Mesendoderm (in vitro differentiated cells): ENCODE results near the gene MCF2.

Source experiments
- DNase-seq: peaks from one replicate; pipeline ENCODE4 v3.0.0; 2013
- H2AK5ac ChIP-seq: 2 replicates; pipeline ENCODE4 v1.6.1; 2013; ENCODE audit warnings: low read length, inconsistent platforms
- H2BK120ac ChIP-seq: 2 replicates; pipeline ENCODE4 v1.6.1; 2013; ENCODE audit warnings: low read depth, mild to moderate bottlenecking, low read length, moderate library complexity, mixed read lengths
- H2BK15ac ChIP-seq: replicated peaks from 2 replicates; pipeline ENCODE4 v1.6.1; 2013; ENCODE audit warnings: low read depth, mild to moderate bottlenecking, moderate library complexity
- H2BK5ac ChIP-seq: 2 replicates; pipeline ENCODE4 v1.6.1; 2013; ENCODE audit warnings: low read length, inconsistent platforms
- H3K18ac ChIP-seq: 2 replicates; pipeline ENCODE4 v1.6.1; 2013; ENCODE audit warnings: mild to moderate bottlenecking, low read length, mixed read lengths
- H3K23ac ChIP-seq: one replicate; pipeline ENCODE4 v1.6.1; 2013; ENCODE audit warnings: low read length
- H3K27ac ChIP-seq: 2 replicates; pipeline ENCODE4 v1.5.1; 2013; ENCODE audit warnings: low read depth, mild to moderate bottlenecking, inconsistent platforms, low read length, moderate library complexity
- H3K27me3 ChIP-seq: 2 replicates; pipeline ENCODE4 v1.6.1; 2013; ENCODE audit warnings: low read length, control low read depth, mild to moderate bottlenecking, inconsistent platforms; ENCODE audit not compliant: insufficient read depth, poor library complexity
- H3K36me3 ChIP-seq: 2 replicates; pipeline ENCODE4 v1.6.1; 2013; ENCODE audit warnings: low read length, inconsistent platforms; ENCODE audit not compliant: control insufficient read depth, insufficient read depth
- H3K4ac ChIP-seq: one replicate; pipeline ENCODE4 v1.6.1; 2013; ENCODE audit warnings: low read depth, mild to moderate bottlenecking, low read length, moderate library complexity
- H3K4me1 ChIP-seq: 2 replicates; pipeline ENCODE4 v1.6.1; 2013; ENCODE audit warnings: low read depth, low read length, inconsistent platforms; ENCODE audit not compliant: control insufficient read depth
- H3K4me2 ChIP-seq: 2 replicates; pipeline ENCODE4 v1.6.1; 2013; ENCODE audit warnings: low read length
- H3K4me3 ChIP-seq: 2 replicates; pipeline ENCODE4 v1.5.1; 2013; ENCODE audit warnings: mild to moderate bottlenecking, low read length
- H3K56ac ChIP-seq: one replicate; pipeline ENCODE4 v1.6.1; 2013; ENCODE audit warnings: low read length
- H3K79me1 ChIP-seq: 2 replicates; pipeline ENCODE4 v1.6.1; 2013; ENCODE audit warnings: low read length, inconsistent platforms
- H3K79me2 ChIP-seq: 2 replicates; pipeline ENCODE4 v1.6.1; 2013; ENCODE audit warnings: mild to moderate bottlenecking, low read length; ENCODE audit not compliant: control insufficient read depth, insufficient read depth
- H3K9ac ChIP-seq: 2 replicates; pipeline ENCODE4 v1.6.1; 2013; ENCODE audit warnings: low read length, inconsistent platforms
- H4K5ac ChIP-seq: one replicate; pipeline ENCODE4 v1.6.1; 2013; ENCODE audit warnings: low read length
- H4K8ac ChIP-seq: one replicate; pipeline ENCODE4 v1.6.1; 2013; ENCODE audit warnings: low read depth, mild to moderate bottlenecking, control low read depth, low read length, moderate library complexity
- WGBS: extraction: QIAGEN DNeasy Blood & Tissue Kit; methylation state at CpG from one replicate; pipeline ENCODE4 v1.1.7; 2013; ENCODE audit warnings: low lambda C conversion rate, missing lambda C conversion rate; ENCODE audit not compliant: insufficient coverage; ENCODE audit errors: extremely low coverage; 5-methylcytosine and 5-hydroxymethylcytosine counted together

The MCF2 gene

DNA sequence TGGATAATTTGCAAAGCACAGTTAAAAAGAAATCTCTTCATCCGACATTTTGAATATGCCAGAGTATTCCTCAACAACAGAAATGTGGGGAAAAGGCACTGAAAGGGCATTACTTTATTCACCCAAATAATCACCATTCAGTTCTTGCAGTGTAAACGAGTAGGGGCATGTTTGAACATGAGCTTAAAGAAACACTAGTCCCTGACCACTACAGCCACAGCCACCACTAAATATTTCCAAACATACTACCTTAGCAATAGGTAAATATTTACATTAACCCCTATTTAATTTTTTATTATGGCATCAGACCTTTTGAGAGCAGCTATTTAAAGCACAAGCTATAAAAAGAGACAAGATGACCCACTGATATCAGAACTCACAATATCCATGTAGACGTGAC, 27.6 kb downstream of the MCF2 start:
- Histone ChIP-seq H3K4me1 (no peaks in the 10 kb centered on the region), H2AK5ac (no peak overlapping the region)
- WGBS, result no CpG with 5 or more reads among the region's 3 CpGs

DNA sequence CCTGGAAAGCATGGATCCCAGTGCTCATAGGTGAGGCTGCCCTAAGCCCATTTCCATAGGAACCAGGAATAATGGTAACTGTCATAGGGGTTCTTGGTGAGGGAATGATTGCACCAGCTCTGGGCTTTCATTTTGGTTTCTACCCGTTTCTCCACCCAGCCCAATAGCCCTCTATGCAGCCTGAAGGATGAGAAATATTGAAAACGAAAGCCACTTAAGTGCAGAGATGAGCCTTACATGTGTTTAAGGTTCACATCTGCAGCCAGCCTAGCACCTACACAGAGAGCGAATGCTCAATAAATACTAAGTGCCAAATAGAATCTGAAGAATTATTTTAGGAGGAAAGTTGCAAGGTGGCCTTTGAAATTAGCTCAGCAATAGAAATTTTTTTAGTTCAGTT, 60.4 kb downstream of the MCF2 start:
- H3K4me1 ChIP-seq, result no peaks in the 10 kb centered on the region
- H2BK120ac ChIP-seq, result no peak overlapping the region
- no peak overlapping the region for H3K4me3 ChIP-seq
- H2BK5ac ChIP-seq, result no peak overlapping the region
- no peaks in the 10 kb centered on the region for H3K79me2 ChIP-seq
- H3K27me3 ChIP-seq, result no peaks in the 10 kb centered on the region
- no peaks in the 10 kb centered on the region for H3K79me1 ChIP-seq
- no peak overlapping the region for H3K27ac ChIP-seq
- H3K56ac ChIP-seq, result no peak overlapping the region
- no peak overlapping the region for H2AK5ac ChIP-seq
- no peak overlapping the region for H3K23ac ChIP-seq
- no peak overlapping the region for H3K4me2 ChIP-seq
- no peak overlapping the region for H3K18ac ChIP-seq
- no peak overlapping the region for H3K4ac ChIP-seq
- no CpG with 5 or more reads among the region's 3 CpGs for WGBS
- H3K36me3 ChIP-seq, result no peaks in the 10 kb centered on the region
- no peak overlapping the region for H2BK15ac ChIP-seq
- H4K8ac ChIP-seq, result no peak overlapping the region
- no peak overlapping the region for H3K9ac ChIP-seq
- no peak overlapping the region for H4K5ac ChIP-seq
- no peak for DNase-seq

More for the DNA sequence above, 27.6 kb downstream of the MCF2 start:
- H3K4ac ChIP-seq, result no peak overlapping the region
- H3K27ac ChIP-seq, result no peak overlapping the region
- no peaks in the 10 kb centered on the region for H3K79me1 ChIP-seq
- no peak overlapping the region for H3K56ac ChIP-seq
- H4K8ac ChIP-seq, result no peak overlapping the region
- H3K36me3 ChIP-seq, result no peaks in the 10 kb centered on the region
- no peak overlapping the region for H3K4me3 ChIP-seq
- no peak overlapping the region for H2BK5ac ChIP-seq
- H3K18ac ChIP-seq, result no peak overlapping the region
- no peak overlapping the region for H3K4me2 ChIP-seq
- no peak overlapping the region for H4K5ac ChIP-seq
- H3K9ac ChIP-seq, result no peak overlapping the region
- no peak overlapping the region for H2BK120ac ChIP-seq
- H3K27me3 ChIP-seq, result no peaks in the 10 kb centered on the region
- no peak overlapping the region for H3K23ac ChIP-seq
- no peak overlapping the region for H2BK15ac ChIP-seq
- DNase-seq, result no peak
- H3K79me2 ChIP-seq, result no peaks in the 10 kb centered on the region

DNA sequence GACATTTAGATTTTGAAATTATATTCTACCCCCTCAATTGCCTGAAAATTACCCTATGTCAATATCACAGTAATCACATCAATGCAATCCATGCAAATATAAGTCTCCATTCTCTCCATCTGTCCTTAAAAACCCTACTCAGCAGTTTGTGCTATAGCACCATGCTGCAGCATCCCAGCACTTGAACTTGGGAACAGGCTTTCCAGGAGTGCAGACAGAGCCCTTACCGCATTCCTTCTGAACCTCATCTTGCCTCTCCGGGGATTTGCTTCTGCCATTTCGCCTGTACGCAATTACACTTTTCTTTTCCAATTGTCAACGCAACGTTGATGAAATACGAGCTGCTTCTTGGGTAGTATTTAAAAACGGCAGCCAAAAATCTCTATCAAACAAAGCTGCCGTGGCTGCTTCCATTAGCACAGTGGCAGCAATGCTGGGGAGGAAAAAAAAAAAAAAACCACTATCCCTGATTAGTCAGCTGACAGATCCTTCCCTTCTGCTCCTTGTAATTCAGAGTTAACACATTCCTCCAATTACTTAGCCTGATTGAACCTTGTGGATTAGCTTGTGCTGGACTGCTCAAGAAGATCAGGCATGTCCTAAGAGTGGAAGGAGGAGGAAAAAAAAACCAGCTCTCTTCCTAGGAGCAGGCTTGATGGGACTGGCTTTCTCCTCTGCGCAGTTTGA, 65.6 kb downstream of the MCF2 start:
- no peak overlapping the region for H3K56ac ChIP-seq
- no peak overlapping the region for H3K4ac ChIP-seq
- H2AK5ac ChIP-seq, result no peak overlapping the region
- no peaks in the 10 kb centered on the region for H3K79me1 ChIP-seq
- no peaks in the 10 kb centered on the region for H3K4me1 ChIP-seq
- no peak overlapping the region for H2BK120ac ChIP-seq
- no peaks in the 10 kb centered on the region for H3K27me3 ChIP-seq
- peak; percentile 81 for DNase-seq
- no peak overlapping the region for H3K18ac ChIP-seq
- no peak overlapping the region for H4K8ac ChIP-seq
- no peak overlapping the region for H3K9ac ChIP-seq
- no peak overlapping the region for H2BK15ac ChIP-seq
- H3K4me2 ChIP-seq, result no peak overlapping the region
- no peak overlapping the region for H3K23ac ChIP-seq
- no peak overlapping the region for H3K4me3 ChIP-seq
- H4K5ac ChIP-seq, result no peak overlapping the region
- no peaks in the 10 kb centered on the region for H3K36me3 ChIP-seq
- WGBS, result no CpG with 5 or more reads among the region's 10 CpGs
- H2BK5ac ChIP-seq, result no peak overlapping the region
- H3K27ac ChIP-seq, result no peak overlapping the region
- no peaks in the 10 kb centered on the region for H3K79me2 ChIP-seq

DNA sequence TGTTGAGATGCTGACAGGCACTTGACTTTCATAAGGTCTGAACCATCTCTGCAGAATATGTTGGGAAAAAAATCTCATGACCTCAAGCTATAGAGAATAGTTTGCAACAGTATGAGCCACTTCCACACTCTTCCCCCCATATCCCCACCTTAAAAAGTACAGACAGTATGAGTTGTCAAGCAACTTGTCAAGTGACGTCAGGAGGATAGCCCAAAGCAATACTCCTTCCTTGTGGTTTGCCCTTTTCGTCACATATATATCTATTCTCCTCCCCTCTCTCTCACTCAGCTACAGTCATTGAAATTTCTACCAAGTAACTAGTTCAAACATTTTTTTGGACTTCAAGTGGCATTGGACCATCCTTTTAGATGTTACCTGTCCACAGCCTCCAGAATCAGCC, 67.7 kb downstream of the MCF2 start:
- H3K79me2 ChIP-seq, result no peaks in the 10 kb centered on the region
- H3K56ac ChIP-seq, result no peak overlapping the region
- no peaks in the 10 kb centered on the region for H3K36me3 ChIP-seq
- no peak overlapping the region for H3K4ac ChIP-seq
- H3K23ac ChIP-seq, result no peak overlapping the region
- no peak overlapping the region for H2BK15ac ChIP-seq
- no CpG with 5 or more reads among the region's 2 CpGs for whole genome bisulfite sequencing
- H4K8ac ChIP-seq, result no peak overlapping the region
- H3K4me2 ChIP-seq, result no peak overlapping the region
- H2BK120ac ChIP-seq, result no peak overlapping the region
- no peaks in the 10 kb centered on the region for H3K79me1 ChIP-seq
- H3K27ac ChIP-seq, result no peak overlapping the region
- no peaks in the 10 kb centered on the region for H3K27me3 ChIP-seq
- no peaks in the 10 kb centered on the region for H3K4me1 ChIP-seq
- DNase-seq, result no peak
- no peak overlapping the region for H3K4me3 ChIP-seq
- H2AK5ac ChIP-seq, result no peak overlapping the region
- H3K9ac ChIP-seq, result no peak overlapping the region
- no peak overlapping the region for H4K5ac ChIP-seq
- no peak overlapping the region for H3K18ac ChIP-seq
- no peak overlapping the region for H2BK5ac ChIP-seq

DNA sequence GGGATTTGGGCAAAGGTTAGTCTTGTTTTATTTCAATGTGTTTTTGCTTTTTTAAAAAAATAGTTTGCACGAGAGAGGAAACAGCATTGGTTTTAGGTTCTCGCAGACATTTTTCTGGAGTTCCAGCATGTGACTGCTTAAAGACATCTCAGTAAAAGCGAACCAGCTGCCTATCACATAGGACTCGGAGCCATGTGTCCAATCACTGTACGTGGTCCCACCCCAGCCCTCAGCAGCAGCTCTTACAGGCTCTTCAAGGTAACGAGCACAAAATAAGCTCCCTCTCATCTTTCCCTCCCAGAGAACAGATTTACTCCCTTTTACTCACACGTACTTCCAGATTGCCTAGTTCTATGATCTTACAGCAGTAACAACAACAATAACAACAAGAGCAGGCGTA, 68.7 kb downstream of the MCF2 start:
- H3K56ac ChIP-seq, result no peak overlapping the region
- H2BK120ac ChIP-seq, result no peak overlapping the region
- no peak overlapping the region for H3K27ac ChIP-seq
- H2BK15ac ChIP-seq, result no peak overlapping the region
- no peaks in the 10 kb centered on the region for H3K4me1 ChIP-seq
- no peak overlapping the region for H3K18ac ChIP-seq
- no peaks in the 10 kb centered on the region for H3K79me1 ChIP-seq
- no peak overlapping the region for H3K4ac ChIP-seq
- WGBS, result no CpG with 5 or more reads among the region's 8 CpGs
- no peak overlapping the region for H3K9ac ChIP-seq
- H2BK5ac ChIP-seq, result no peak overlapping the region
- no peak overlapping the region for H4K5ac ChIP-seq
- no peak for DNase-seq
- H3K27me3 ChIP-seq, result no peaks in the 10 kb centered on the region
- H2AK5ac ChIP-seq, result no peak overlapping the region
- H3K4me2 ChIP-seq, result no peak overlapping the region
- no peaks in the 10 kb centered on the region for H3K79me2 ChIP-seq
- H3K4me3 ChIP-seq, result no peak overlapping the region
- H4K8ac ChIP-seq, result no peak overlapping the region
- H3K36me3 ChIP-seq, result no peaks in the 10 kb centered on the region
- H3K23ac ChIP-seq, result no peak overlapping the region

DNA sequence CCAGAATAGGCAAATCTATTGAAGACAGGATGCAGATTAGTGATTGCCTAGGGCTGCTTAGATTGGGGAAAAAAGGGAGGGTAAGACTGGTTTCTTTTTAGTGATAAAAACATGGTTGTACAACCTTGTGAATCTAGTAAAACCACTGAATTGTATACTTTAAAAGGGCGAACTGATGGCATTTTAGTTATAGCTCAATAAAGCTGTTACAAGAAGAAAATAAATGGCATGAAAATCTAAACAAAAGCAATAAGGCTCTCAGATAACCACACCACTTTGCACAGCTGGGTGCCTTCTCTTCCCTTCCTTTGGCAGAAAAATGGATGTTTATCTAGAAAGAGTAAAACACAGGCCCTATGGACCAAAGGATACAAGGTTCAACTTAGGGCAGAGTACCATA, 107.9 kb downstream of the MCF2 start:
- H3K4me1 ChIP-seq, result no peaks in the 10 kb centered on the region
- no peaks in the 10 kb centered on the region for H3K27me3 ChIP-seq
- no peak overlapping the region for H3K4me2 ChIP-seq
- H2BK15ac ChIP-seq, result no peak overlapping the region
- no peak overlapping the region for H2BK5ac ChIP-seq
- no peak overlapping the region for H3K9ac ChIP-seq
- no peaks in the 10 kb centered on the region for H3K79me1 ChIP-seq
- H3K4me3 ChIP-seq, result no peak overlapping the region
- H4K8ac ChIP-seq, result no peak overlapping the region
- H3K27ac ChIP-seq, result no peak overlapping the region
- no peak for DNase-seq
- no peak overlapping the region for H4K5ac ChIP-seq
- H3K36me3 ChIP-seq, result no peaks in the 10 kb centered on the region
- H3K18ac ChIP-seq, result no peak overlapping the region
- no peak overlapping the region for H3K56ac ChIP-seq
- no peak overlapping the region for H2BK120ac ChIP-seq
- WGBS, result no CpG with 5 or more reads among the region's 1 CpG
- H2AK5ac ChIP-seq, result no peak overlapping the region
- no peak overlapping the region for H3K4ac ChIP-seq
- no peak overlapping the region for H3K23ac ChIP-seq
- no peaks in the 10 kb centered on the region for H3K79me2 ChIP-seq
